Measurements from ENCODE around the gene CDH19. TPM values are rescaled to one million over a fixed set of nuclear protein-coding genes. Genes with fewer than 3 reads are reported as not detected.
A peak's percentile ranks its signal among the peaks of the same experiment; 100 is the strongest.

CDH19 gene
- total RNA-seq, 2 donors from 2014 or later = 0.55 to 3.4 TPM

DNA sequence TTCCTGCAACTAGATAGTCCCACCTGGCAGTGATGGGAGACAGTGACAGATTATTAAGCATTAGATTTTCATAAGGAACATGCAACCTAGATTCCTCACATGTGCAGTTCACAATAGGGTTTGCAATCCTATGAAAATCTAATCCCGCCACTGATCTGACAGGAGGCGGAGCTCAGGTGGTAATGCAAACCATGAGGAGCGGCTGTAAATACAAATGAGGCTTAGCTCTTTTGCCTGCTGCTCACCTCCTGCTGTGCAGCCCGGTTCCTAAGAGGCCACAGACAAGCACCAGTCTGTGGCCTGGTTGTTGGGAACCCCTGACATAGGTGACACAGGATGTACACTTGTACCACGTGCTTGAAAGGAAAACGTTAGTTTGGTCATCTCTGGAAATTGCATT, 41.6 kb downstream of the CDH19 start:
- no peaks in the 10 kb centered on the region for H3K4me1 ChIP-seq (replicated peaks)
- WGBS = 86% methylated on average over 6 of the region's 6 CpGs
- no peaks in the 10 kb centered on the region for H3K9me3 ChIP-seq
- no peak overlapping the region for H3K4me3 ChIP-seq
- no peak for TF ChIP-seq POLR2A (IDR thresholded peaks at IDR 0.05)
- TF ChIP-seq, protein P1, sequence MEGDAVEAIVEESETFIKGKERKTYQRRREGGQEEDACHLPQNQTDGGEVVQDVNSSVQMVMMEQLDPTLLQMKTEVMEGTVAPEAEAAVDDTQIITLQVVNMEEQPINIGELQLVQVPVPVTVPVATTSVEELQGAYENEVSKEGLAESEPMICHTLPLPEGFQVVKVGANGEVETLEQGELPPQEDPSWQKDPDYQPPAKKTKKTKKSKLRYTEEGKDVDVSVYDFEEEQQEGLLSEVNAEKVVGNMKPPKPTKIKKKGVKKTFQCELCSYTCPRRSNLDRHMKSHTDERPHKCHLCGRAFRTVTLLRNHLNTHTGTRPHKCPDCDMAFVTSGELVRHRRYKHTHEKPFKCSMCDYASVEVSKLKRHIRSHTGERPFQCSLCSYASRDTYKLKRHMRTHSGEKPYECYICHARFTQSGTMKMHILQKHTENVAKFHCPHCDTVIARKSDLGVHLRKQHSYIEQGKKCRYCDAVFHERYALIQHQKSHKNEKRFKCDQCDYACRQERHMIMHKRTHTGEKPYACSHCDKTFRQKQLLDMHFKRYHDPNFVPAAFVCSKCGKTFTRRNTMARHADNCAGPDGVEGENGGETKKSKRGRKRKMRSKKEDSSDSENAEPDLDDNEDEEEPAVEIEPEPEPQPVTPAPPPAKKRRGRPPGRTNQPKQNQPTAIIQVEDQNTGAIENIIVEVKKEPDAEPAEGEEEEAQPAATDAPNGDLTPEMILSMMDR (IDR thresholded peaks at IDR 0.05) = no peak
- no peak for TF ChIP-seq POLR2AphosphoS5 (IDR thresholded peaks at IDR 0.05)
- intact Hi-C loops (cut with DNase I) = no loop called here
- no peak for DNase-seq (ENCODE audit: low spot score)
- H3K27ac ChIP-seq = no peak overlapping the region
- H3K27me3 ChIP-seq (replicated peaks; ENCODE audit: insufficient read depth) = no peaks in the 10 kb centered on the region
- H3K36me3 ChIP-seq = no peaks in the 10 kb centered on the region

DNA sequence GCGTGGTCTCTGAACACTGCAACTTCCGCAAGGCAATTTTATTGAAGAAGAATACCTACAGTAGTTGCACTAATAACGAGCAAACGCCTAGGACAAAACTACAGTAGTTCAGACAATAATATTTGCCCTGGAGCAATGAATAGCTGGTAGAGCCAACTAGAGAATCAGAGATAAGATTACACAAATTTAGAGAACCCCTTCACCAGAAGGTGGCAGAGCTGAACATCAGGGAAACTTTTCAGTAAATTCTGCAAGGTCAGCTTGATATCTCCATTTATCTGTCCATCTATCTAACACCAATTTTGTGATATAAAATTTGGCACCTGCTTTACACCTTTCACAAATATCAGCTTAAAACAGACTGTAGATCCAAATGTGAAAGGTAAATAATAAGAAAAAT, 43.8 kb downstream of the CDH19 start:
- H3K4me1 ChIP-seq (replicated peaks) = no peaks in the 10 kb centered on the region
- DNase-seq (ENCODE audit: low spot score) = peak; percentile 8
- TF ChIP-seq POLR2A (IDR thresholded peaks at IDR 0.05) = no peak
- TF ChIP-seq, protein P1 (IDR thresholded peaks at IDR 0.05) = peak in 2 of 4 experiments; percentile 30 to 51
- intact Hi-C loops (cut with DNase I) = no loop called here
- H3K36me3 ChIP-seq = no peaks in the 10 kb centered on the region
- no peak overlapping the region for H3K27ac ChIP-seq
- H3K4me3 ChIP-seq = no peak overlapping the region
- no peaks in the 10 kb centered on the region for H3K27me3 ChIP-seq (replicated peaks; ENCODE audit: insufficient read depth)
- WGBS = 43% methylated on average over 4 of the region's 4 CpGs
- H3K9me3 ChIP-seq = no peaks in the 10 kb centered on the region

DNA sequence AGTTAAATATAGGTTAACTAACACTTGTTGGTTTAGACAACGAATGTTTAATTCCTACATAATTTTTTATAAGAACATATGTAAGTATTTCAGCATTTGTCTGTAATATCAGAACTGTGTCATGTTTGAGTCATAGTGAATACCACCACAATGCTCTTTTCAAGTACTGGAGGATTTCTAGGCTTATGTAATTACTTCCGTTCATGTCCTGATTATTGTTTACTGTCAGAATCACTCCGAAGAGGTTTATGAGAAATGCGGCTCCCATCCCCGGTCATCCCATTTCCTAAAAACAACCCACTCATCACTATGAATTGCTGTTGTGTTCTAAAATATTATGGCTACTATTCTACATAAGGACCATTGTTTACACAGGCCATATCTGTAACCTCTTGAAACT, 45.1 kb downstream of the CDH19 start:
- Histone ChIP-seq H3K27me3 (replicated peaks; ENCODE audit: insufficient read depth) (no peaks in the 10 kb centered on the region), H3K4me3 (no peak overlapping the region), H3K9me3 (no peaks in the 10 kb centered on the region), H3K27ac (no peak overlapping the region), H3K4me1 (replicated peaks) (no peaks in the 10 kb centered on the region), H3K36me3 (no peaks in the 10 kb centered on the region)
- WGBS = 74% methylated on average over 5 of the region's 5 CpGs
- intact Hi-C loops (cut with DNase I) = no loop called here
- no peak for DNase-seq (ENCODE audit: low spot score)
- TF ChIP-seq, protein P1 (IDR thresholded peaks at IDR 0.05) = no peak
- no peak for TF ChIP-seq POLR2AphosphoS5 (IDR thresholded peaks at IDR 0.05)

DNA sequence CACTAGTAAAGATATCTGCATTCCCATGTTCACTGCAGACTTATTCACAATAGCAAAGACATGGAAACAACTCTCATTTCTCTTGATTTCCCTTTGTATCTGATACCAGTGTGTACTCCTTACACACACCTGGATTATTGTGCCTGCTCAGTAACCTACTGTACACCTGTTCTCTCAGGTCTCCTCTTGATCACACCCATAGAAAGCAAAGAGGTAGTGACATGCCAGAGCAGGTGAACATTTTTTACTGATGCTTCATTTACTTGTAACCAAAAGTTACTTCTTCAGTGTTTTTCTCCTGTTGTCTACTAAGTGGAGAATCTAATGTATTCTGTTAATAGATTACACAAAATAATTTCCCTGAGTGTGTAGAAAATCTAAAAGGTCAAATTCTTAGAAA, 46.8 kb downstream of the CDH19 start:
- Histone ChIP-seq H3K9me3 (no peaks in the 10 kb centered on the region), H3K27ac (no peak overlapping the region), H3K4me3 (no peak overlapping the region), H3K4me1 (replicated peaks) (no peaks in the 10 kb centered on the region), H3K27me3 (replicated peaks; ENCODE audit: insufficient read depth) (no peaks in the 10 kb centered on the region), H3K36me3 (no peaks in the 10 kb centered on the region)
- intact Hi-C loops (cut with DNase I) = no loop called here
- no peak for TF ChIP-seq POLR2AphosphoS5 (IDR thresholded peaks at IDR 0.05)
- TF ChIP-seq, protein P1 (IDR thresholded peaks at IDR 0.05) = no peak
- no peak for DNase-seq (ENCODE audit: low spot score)

DNA sequence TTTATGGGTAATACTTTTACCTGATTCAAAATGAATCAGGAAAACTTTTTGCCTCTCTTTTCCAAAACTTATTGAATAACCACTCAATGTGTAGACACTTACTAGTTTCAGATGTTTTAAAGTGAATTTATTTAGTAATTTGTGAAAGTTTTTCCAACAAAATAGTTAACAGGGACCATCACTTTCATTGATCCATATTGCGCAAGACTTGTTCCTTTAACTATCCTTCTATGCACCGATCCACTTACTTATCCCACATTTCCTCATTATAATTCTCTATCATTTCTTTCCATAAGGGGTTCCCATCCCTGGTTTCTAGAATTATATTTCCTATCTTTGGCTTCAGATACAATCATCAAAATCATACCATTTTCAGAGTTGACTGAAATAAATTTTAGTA, 48.3 kb downstream of the CDH19 start:
- Histone ChIP-seq H3K4me1 (replicated peaks) (no peaks in the 10 kb centered on the region), H3K4me3 (no peak overlapping the region), H3K9me3 (no peaks in the 10 kb centered on the region), H3K27me3 (replicated peaks; ENCODE audit: insufficient read depth) (no peaks in the 10 kb centered on the region), H3K36me3 (no peaks in the 10 kb centered on the region), H3K27ac (no peak overlapping the region)
- TF ChIP-seq, protein P1 (IDR thresholded peaks at IDR 0.05) = no peak
- no peak for TF ChIP-seq POLR2AphosphoS5 (IDR thresholded peaks at IDR 0.05)
- TF ChIP-seq POLR2A (IDR thresholded peaks at IDR 0.05) = no peak
- intact Hi-C loops (cut with DNase I) = no loop called here
- WGBS = 93% methylated on average over 2 of the region's 2 CpGs
- DNase-seq (ENCODE audit: low spot score) = no peak
